T-cell (primary cell): Measurements from ENCODE around the gene METTL2A. TPM values are rescaled to one million over a fixed set of nuclear protein-coding genes. Genes with fewer than 3 reads are reported as not detected.
A peak's percentile ranks its signal among the peaks of the same experiment; 100 is the strongest.
"Not testable (repeated sequence)": the region's sequence is repeated elsewhere in the genome, so short reads cannot be mapped to it uniquely, and the experiment has no call there.

ENCODE experiments used
- ATAC-seq, 4 experiments: fragments of 200-7000 bp in 3 of 4; fragments of 150-1000 bp in 1 of 4; cut with Tn5 transposase; replicated peaks in 1 of 4; 1 replicate in 3 of 4; 2 replicates in 1 of 4; pipeline ENCODE4 v1.10.0; 2021; ENCODE audit warnings: moderate library complexity in 3 of 4, mild to moderate bottlenecking in 2 of 4, moderate number of reproducible peaks in 1 of 4
- CTCF ChIA-PET, 2 donors: fragments of 300-600 bp; sonication (Branson Sonifier 250); formaldehyde crosslinking; loops; one replicate each; lab custom pipeline; 2022; ENCODE audit warnings: antibody characterized with exemption in 2 of 2; lab: Charles Lee
- POLR2A ChIA-PET, 2 donors: fragments of 300-600 bp; sonication (Branson Sonifier 250); formaldehyde crosslinking; loops; one replicate each; lab custom pipeline; 2022; ENCODE audit warnings: antibody characterized with exemption in 2 of 2; lab: Charles Lee
- DNase-seq, 35 experiments: peaks; one replicate each; pipeline versions ENCODE4 v3.0.0 to v3.0.0-alpha.2; 2013 to 2023
- H3K27ac ChIP-seq: one replicate; pipeline ENCODE4 v1.5.1; 2013; ENCODE audit warnings: low read length
- H3K27me3 ChIP-seq, 2 experiments: replicated peaks in 1 of 2; 1 replicate in 1 of 2; 2 replicates in 1 of 2; pipeline versions ENCODE4 v1.6.1 to v1.7.0; 2013; ENCODE audit warnings: low read length in 1 of 2, mixed read lengths in 1 of 2; ENCODE audit not compliant: control insufficient read depth in 2 of 2, insufficient read depth in 2 of 2; ENCODE audit errors: extremely low read depth in 1 of 2
- H3K36me3 ChIP-seq, 2 donors: 1 replicate in 1 of 2; 2 replicates in 1 of 2; pipeline versions ENCODE4 v1.6.1 to v1.7.0; 2013; ENCODE audit warnings: low read length in 1 of 2; ENCODE audit not compliant: control insufficient read depth in 2 of 2, insufficient read depth in 1 of 2; ENCODE audit errors: extremely low read depth in 1 of 2
- H3K4me1 ChIP-seq, 2 experiments: 1 replicate in 1 of 2; 2 replicates in 1 of 2; pipeline versions ENCODE4 v1.6.1 to v1.7.0; 2013; ENCODE audit warnings: low read length in 2 of 2, mixed read lengths in 1 of 2; ENCODE audit not compliant: insufficient read depth in 2 of 2, control insufficient read depth in 1 of 2; ENCODE audit errors: extremely low read depth in 1 of 2
- H3K4me3 ChIP-seq, 2 donors: 1 replicate in 1 of 2; 2 replicates in 1 of 2; pipeline versions ENCODE4 v1.5.1 to v1.7.0; 2013; ENCODE audit warnings: mild to moderate bottlenecking in 2 of 2, low read length in 1 of 2, moderate library complexity in 1 of 2; ENCODE audit not compliant: control insufficient read depth in 1 of 2; ENCODE audit errors: extremely low read depth in 1 of 2
- H3K9me3 ChIP-seq: 2 replicates; pipeline ENCODE4 v1.7.0; 2013
- H3K27ac Mint-ChIP-seq, 2 donors: one replicate each; pipeline ENCODE4 v1.8.0; 2020 to 2021; ENCODE audit warnings: mild to moderate bottlenecking in 2 of 2, mixed read lengths in 2 of 2
- H3K27me3 Mint-ChIP-seq, 2 donors: one replicate each; pipeline ENCODE4 v1.8.0; 2021 to 2022; ENCODE audit warnings: mixed read lengths in 2 of 2
- H3K36me3 Mint-ChIP-seq: one replicate; pipeline ENCODE4 v1.8.0; 2021; ENCODE audit warnings: mixed read lengths
- H3K4me1 Mint-ChIP-seq, 3 donors: one replicate each; pipeline ENCODE4 v1.8.0; 2020 to 2022; ENCODE audit warnings: mixed read lengths in 3 of 3, mild to moderate bottlenecking in 1 of 3
- H3K4me3 Mint-ChIP-seq, 3 donors: one replicate each; pipeline ENCODE4 v1.8.0; 2020 to 2022; ENCODE audit warnings: mild to moderate bottlenecking in 3 of 3, mixed read lengths in 3 of 3, moderate library complexity in 3 of 3
- H3K9me3 Mint-ChIP-seq, 3 donors: one replicate each; pipeline ENCODE4 v1.8.0; 2020 to 2022; ENCODE audit warnings: mixed read lengths in 3 of 3
- WGBS: methylation state at CpG from one replicate; pipeline ENCODE4 v1.1.5; 2013; ENCODE audit warnings: missing lambda C conversion rate; ENCODE audit not compliant: insufficient coverage; 5-methylcytosine and 5-hydroxymethylcytosine counted together
- total RNA-seq, 35 experiments: library from RNA in 6 of 35; stranded (reverse) in 6 of 35; fragments of 120-200 nt in 1 of 35; gene quantifications; one replicate each; pipeline versions ENCODE4 v1.2.1 to v1.2.4 and lab custom pipeline; 2013 to 2026

The METTL2A gene
- total RNA-seq, 5 donors from 2014 or later (not counting 1 experiment from before 2014, with no cell fraction given) = 9.1 to 17.3 (median 15.3) TPM

DNA sequence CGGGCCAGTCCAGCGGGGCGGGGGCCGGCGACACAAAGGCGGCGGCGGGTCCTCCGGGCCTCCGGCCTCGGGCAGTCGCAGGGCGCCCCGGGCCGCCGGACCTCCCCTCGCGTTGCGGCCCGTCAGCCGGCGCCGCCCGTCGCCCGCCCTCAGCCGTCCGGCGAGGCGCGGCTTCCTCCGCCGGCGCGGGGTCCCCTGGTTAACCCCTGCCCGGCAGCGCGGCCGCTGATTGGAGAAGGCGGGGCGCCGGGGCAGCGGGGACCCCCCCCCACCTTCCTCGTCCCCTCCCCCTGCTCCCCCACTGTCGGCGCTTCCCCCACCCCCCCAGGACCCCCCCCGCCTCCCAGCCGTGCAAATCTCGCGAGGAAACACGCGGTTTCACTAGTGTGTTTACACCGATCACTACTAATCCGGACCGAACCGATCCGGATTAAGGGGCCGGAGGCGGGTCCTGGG is 54.8 kb downstream of the METTL2A start, which contains the start of gene TLK2:
TLK2 (plus strand) TSS at position 402 of the 456 bp plus-strand sequence. CDS start 2,301 bp downstream, outside the sequence.
- Histone ChIP-seq H3K27me3 (no peaks in the 10 kb centered on the region), H3K36me3 (no peaks in the 10 kb centered on the region), H3K27ac (peak within 1 kb of the TSS; percentile 81), H3K4me1 (peaks cover 0 to 19% of the 10 kb centered on the region in 2 experiments), H3K4me3 (peak within 1 kb of the TSS; percentile 54 to 59), H3K9me3 (no peaks in the 10 kb centered on the region)
- H3K9me3 Mint-ChIP-seq = no peaks in the 10 kb centered on the region
- CTCF ChIA-PET = no interaction called here
- no peaks in the 10 kb centered on the region for H3K27me3 Mint-ChIP-seq
- DNase-seq (peak in 34 of 35 experiments; percentile 40 to 83 (median 66)), ATAC-seq (peak; percentile 74 to 79 (median 76))
- H3K27ac Mint-ChIP-seq = peak within 1 kb of the TSS; percentile 96 to 97
- peaks cover 36 to 45% (median 41%) of the 10 kb centered on the region in 3 donors for H3K4me1 Mint-ChIP-seq
- H3K4me3 Mint-ChIP-seq = peak within 1 kb of the TSS; percentile 86 to 88 (median 88)
- WGBS = under 1% methylated on average over 37 of the region's 59 CpGs
- H3K36me3 Mint-ChIP-seq = peaks cover 7% of the 10 kb centered on the region
- POLR2A ChIA-PET = no interaction called here

DNA sequence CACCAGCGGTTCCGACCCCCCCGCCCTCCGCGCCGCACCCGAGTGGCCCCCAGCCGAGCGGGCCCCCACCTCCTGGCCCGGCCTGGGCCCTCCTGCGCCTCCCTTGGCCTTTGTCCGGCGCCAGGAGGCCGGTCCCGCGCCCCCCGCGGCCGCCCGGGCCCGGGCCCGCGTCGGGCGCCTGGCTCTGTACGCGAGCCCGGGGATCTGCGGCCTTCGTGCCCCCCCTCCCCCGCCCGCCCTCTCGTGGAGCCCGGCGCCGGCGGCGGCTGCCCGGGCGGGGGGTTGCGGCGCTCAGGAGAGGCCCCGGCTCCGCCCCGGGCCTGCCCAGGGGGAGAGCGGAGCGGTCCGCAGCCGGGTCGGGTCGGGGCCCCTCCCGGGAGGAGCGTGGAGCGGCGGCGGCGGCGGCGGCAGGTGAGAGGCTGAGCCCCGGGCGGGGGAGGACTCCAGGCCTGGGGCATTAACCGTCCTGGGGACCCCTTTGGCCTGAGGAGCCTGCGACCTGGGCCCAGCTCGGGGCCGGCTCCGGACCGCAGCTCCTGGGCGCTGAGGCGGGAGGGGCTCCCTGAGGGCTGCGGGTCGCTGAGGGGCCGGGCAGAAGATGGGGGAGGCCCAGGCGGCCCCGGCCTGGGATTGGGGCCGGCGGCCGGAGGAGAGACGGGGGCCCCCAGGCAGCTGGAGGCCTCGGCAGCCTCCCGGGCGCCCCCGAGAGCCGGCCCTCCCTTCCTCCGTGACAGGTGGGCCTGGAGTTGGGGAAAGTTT is 55.4 kb downstream of the METTL2A start:
- under 1% methylated on average over 54 of the region's 84 CpGs for WGBS
- H3K36me3 Mint-ChIP-seq, H3K27me3 Mint-ChIP-seq, H3K36me3 ChIP-seq, H3K27me3 ChIP-seq, H3K9me3 ChIP-seq, H3K9me3 Mint-ChIP-seq, CTCF ChIA-PET, POLR2A ChIA-PET: not testable (repeated sequence)
- Mint-ChIP-seq H3K4me3 (peak overlapping the region; percentile 86 to 88 (median 88)), H3K27ac (peak overlapping the region in 1 of 2 donors; percentile 96), H3K4me1 (peaks cover 36 to 51% (median 46%) of the 10 kb centered on the region in 3 donors)
- DNase-seq (peak in 29 of 35 experiments; percentile 9 to 64 (median 32)), ATAC-seq (peak; percentile 43 to 53 (median 50))
- Histone ChIP-seq H3K4me3 (peak overlapping the region; percentile 42 to 54), H3K27ac (peak overlapping the region; percentile 81), H3K4me1 (peaks cover 0 to 19% of the 10 kb centered on the region in 2 experiments)

- 0% methylated on average over 7 of the region's 22 CpGs for WGBS
- peaks cover 0 to 21% of the 10 kb centered on the region in 2 experiments for H3K4me1 ChIP-seq
- peak overlapping the region; percentile 86 to 88 (median 88) for H3K4me3 Mint-ChIP-seq
- peak overlapping the region; percentile 42 to 54 for H3K4me3 ChIP-seq
- H3K27me3 Mint-ChIP-seq, H3K27me3 ChIP-seq, CTCF ChIA-PET, ATAC-seq, H3K36me3 Mint-ChIP-seq, H3K9me3 ChIP-seq, H3K9me3 Mint-ChIP-seq, POLR2A ChIA-PET, H3K36me3 ChIP-seq: not testable (repeated sequence)
- H3K4me1 Mint-ChIP-seq = peaks cover 38 to 56% (median 50%) of the 10 kb centered on the region in 3 donors
- DNase-seq = peak in 7 of 35 experiments; percentile 2 to 16 (median 7)
- H3K27ac Mint-ChIP-seq = peak overlapping the region; percentile 96 to 97
- H3K27ac ChIP-seq = peak overlapping the region; percentile 81
Observed at GRCh38 chr17:62479639-62480258, 56.1 kb downstream of the METTL2A start.

- CTCF ChIA-PET = interaction anchor here in 1 of 2 donors (0.6 to 0.7 kb wide), 2 partner anchors 70 to 501 kb away, joined by 3 read pairs; no protein-coding TSS in a partner anchor
- DNase-seq, H3K9me3 ChIP-seq, H3K9me3 Mint-ChIP-seq, H3K4me3 Mint-ChIP-seq, H3K4me3 ChIP-seq, H3K27me3 ChIP-seq, H3K36me3 ChIP-seq, H3K27ac ChIP-seq, H3K27me3 Mint-ChIP-seq, ATAC-seq: not testable (repeated sequence)
- POLR2A ChIA-PET = interaction anchor here in 1 of 2 donors (0.6 kb wide), 1 partner anchor 65 kb away, joined by 4 read pairs; no protein-coding TSS in a partner anchor
- peaks cover 0 to 13% of the 10 kb centered on the region in 2 experiments for H3K4me1 ChIP-seq
- Mint-ChIP-seq H3K4me1 (peaks cover 55 to 62% (median 61%) of the 10 kb centered on the region in 3 donors), H3K36me3 (peaks cover 10% of the 10 kb centered on the region), H3K27ac (peak overlapping the region; percentile 57 to 64)
- no CpG with 5 or more reads among the region's 3 CpGs for WGBS
Observed at GRCh38 chr17:62482553-62482952, 58.9 kb downstream of the METTL2A start.

DNA sequence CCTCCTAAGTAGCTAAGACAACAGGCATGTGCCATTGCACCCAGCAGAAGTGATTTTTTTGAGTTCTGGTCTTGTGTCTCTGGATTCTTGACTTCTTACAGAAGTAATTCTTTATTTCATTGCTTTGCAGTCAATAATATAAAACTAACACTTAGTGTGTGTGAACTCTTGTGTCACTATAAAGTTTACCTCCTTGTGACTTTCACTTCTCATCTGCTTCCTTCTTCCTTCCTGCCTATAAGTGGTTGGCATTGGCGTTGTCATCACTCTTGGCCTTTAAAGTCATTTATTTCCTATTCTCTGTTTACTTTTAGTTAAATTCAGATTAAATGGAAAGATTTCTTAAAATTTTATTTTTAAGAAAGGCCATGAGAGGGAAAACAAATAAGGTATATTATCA is 67.3 kb downstream of the METTL2A start:
- no CpG with 5 or more reads among the region's 1 CpG for whole genome bisulfite sequencing
- H3K4me3 ChIP-seq, H3K36me3 ChIP-seq, H3K9me3 Mint-ChIP-seq, H3K27me3 ChIP-seq, H3K27me3 Mint-ChIP-seq, H3K4me3 Mint-ChIP-seq, H3K27ac ChIP-seq, CTCF ChIA-PET, H3K27ac Mint-ChIP-seq, DNase-seq, H3K9me3 ChIP-seq, H3K4me1 ChIP-seq, H3K36me3 Mint-ChIP-seq, POLR2A ChIA-PET: not testable (repeated sequence)
- peaks cover 41 to 60% (median 57%) of the 10 kb centered on the region in 3 donors for H3K4me1 Mint-ChIP-seq
- peak in 1 of 4 experiments; percentile 42 for ATAC-seq

DNA sequence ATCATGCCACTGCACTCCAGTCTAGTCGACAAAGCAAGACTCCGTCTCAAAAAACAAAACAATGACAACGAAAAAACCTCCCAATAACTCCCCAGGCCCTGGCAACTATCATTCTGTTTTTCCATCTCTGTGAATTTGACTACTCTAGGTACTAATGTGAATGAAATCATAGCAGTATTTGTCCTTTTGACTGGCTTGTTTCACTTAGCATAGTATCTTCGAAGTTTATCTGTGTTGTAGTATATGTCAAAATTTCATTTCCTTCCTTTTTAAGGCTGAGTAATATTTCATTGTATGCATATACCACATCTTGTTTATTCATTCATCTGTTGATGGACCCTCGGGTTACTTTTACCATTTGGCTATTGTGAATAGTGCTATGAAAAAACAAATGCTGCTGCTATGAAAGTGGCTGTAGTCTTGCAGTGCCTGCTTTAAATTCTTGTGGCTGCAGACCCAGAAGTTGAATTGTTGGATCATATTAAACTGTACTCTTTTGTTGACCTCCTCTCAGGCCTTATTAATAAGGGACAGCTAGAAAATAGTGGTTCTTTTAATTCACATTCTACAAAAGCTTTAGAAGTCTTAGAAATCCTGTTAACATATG is 69.5 kb downstream of the METTL2A start:
- DNase-seq, H3K27me3 Mint-ChIP-seq, CTCF ChIA-PET, H3K36me3 Mint-ChIP-seq, H3K4me1 ChIP-seq, ATAC-seq, H3K4me3 Mint-ChIP-seq, H3K9me3 Mint-ChIP-seq, H3K36me3 ChIP-seq, H3K4me3 ChIP-seq, H3K27ac Mint-ChIP-seq, H3K9me3 ChIP-seq, H3K27ac ChIP-seq, POLR2A ChIA-PET, H3K27me3 ChIP-seq: not testable (repeated sequence)
- H3K4me1 Mint-ChIP-seq = peaks cover 40 to 61% (median 57%) of the 10 kb centered on the region in 3 donors
- no CpG with 5 or more reads among the region's 5 CpGs for WGBS
